Panc1 (cell line): ENCODE measurements around the gene GNG3. TPM values are rescaled to one million over a fixed set of nuclear protein-coding genes. Genes with fewer than 3 reads are reported as not detected.
"Not testable (repeated sequence)": the region's sequence is repeated elsewhere in the genome, so short reads cannot be mapped to it uniquely, and the experiment has no call there.

Experiments used
- ATAC-seq: fragments of 200-7000 bp; cut with Tn5 transposase; 2 replicates; pipeline ENCODE4 v1.9.1; 2020; ENCODE audit warnings: mild to moderate bottlenecking, moderate library complexity
- BruUV-seq: library from RNA; stranded (reverse); fragments of 400-500 nt; replicated peaks from 2 replicates; lab custom pipeline; 2021; lab: Mats Ljungman, UMichigan
- CTCF ChIA-PET: fragments of 300-600 bp; sonication (Branson Sonifier 250); formaldehyde crosslinking; loops from one replicate; lab custom pipeline; 2022; ENCODE audit warnings: antibody characterized with exemption; lab: Charles Lee
- POLR2A ChIA-PET: fragments of 300-600 bp; sonication (Branson Sonifier 250); formaldehyde crosslinking; loops from one replicate; lab custom pipeline; 2022; ENCODE audit warnings: antibody characterized with exemption; lab: Charles Lee
- DNase-seq: peaks from one replicate; pipeline ENCODE4 v3.0.0-alpha.2; 2010; ENCODE audit warnings: low read depth, low spot score
- H3K27ac ChIP-seq: 2 replicates; pipeline ENCODE4 v1.5.1; 2011; ENCODE audit warnings: mild to moderate bottlenecking, low read length, inconsistent platforms
- H3K27me3 ChIP-seq: fragments of 200-500 bp; sonication (Bioruptor generic); 2 replicates; pipeline ENCODE4 v1.6.0; 2014; ENCODE audit warnings: low read length, inconsistent platforms; ENCODE audit not compliant: control insufficient read depth, insufficient read depth
- H3K36me3 ChIP-seq: fragments of 200-500 bp; sonication (Bioruptor generic); 2 replicates; pipeline ENCODE4 v1.5.1; 2014; ENCODE audit warnings: inconsistent platforms, mild to moderate bottlenecking, low read length, moderate library complexity; ENCODE audit not compliant: control insufficient read depth, insufficient read depth
- H3K4me1 ChIP-seq: 2 replicates; pipeline ENCODE4 v1.5.1; 2011; ENCODE audit warnings: inconsistent platforms, mild to moderate bottlenecking, low read length, moderate library complexity; ENCODE audit not compliant: control insufficient read depth, insufficient read depth
- H3K4me3 ChIP-seq, 2 experiments: 2 replicates each; pipeline ENCODE4 v1.5.1; 2011 to 2012; ENCODE audit warnings: low read depth in 2 of 2, low read length in 2 of 2, mild to moderate bottlenecking in 2 of 2, inconsistent platforms in 1 of 2, moderate library complexity in 1 of 2
- H3K9me3 ChIP-seq: fragments of 200-500 bp; sonication (Bioruptor generic); 2 replicates; pipeline ENCODE4 v1.5.1; 2014; ENCODE audit warnings: low read depth, mild to moderate bottlenecking, inconsistent platforms, low read length, moderate library complexity; ENCODE audit not compliant: control insufficient read depth, insufficient read depth
- CTCF ChIP-seq: fragments of 450-650 bp; IDR thresholded peaks from 2 replicates; pipeline ENCODE4 v1.5.1; 2017; ENCODE audit warnings: mild to moderate bottlenecking
- POLR2AphosphoS5 ChIP-seq: IDR thresholded peaks from 2 replicates; pipeline ENCODE4 v1.6.1; 2012; ENCODE audit warnings: mild to moderate bottlenecking, low read depth, low read length, moderate library complexity
- REST ChIP-seq, 2 experiments: IDR thresholded peaks; 2 replicates each; pipeline ENCODE4 v1.6.1; 2011 to 2012; ENCODE audit warnings: low read depth in 2 of 2, control low read depth in 1 of 2, low read length in 1 of 2, mild to moderate bottlenecking in 1 of 2, moderate library complexity in 1 of 2; ENCODE audit not compliant: insufficient read depth in 1 of 2
- SIN3A ChIP-seq: IDR thresholded peaks from 2 replicates; pipeline ENCODE4 v1.6.1; 2012; ENCODE audit warnings: low read depth, mild to moderate bottlenecking, low read length, moderate library complexity, borderline replicate concordance; ENCODE audit not compliant: insufficient read depth
- TCF7L2 ChIP-seq: IDR thresholded peaks from 2 replicates; pipeline ENCODE4 v1.6.1; 2011; ENCODE audit warnings: mild to moderate bottlenecking, low read depth, low read length, inconsistent platforms
- in situ Hi-C: cut with HindIII; loops from 2 replicates; pipeline ENCODE4 v1.10.0; 2016; ENCODE audit warnings: low sequenced_read_pairs, low pct_unique_long_range_greater_than_20kb
- intact Hi-C: fragments of 100-400 bp; cut with micrococcal nuclease; formaldehyde crosslinking; loops from one replicate; pipeline ENCODE4 v1.10.0; 2022; ENCODE audit not compliant: unreplicated experiment
- total RNA-seq: library from RNA; stranded (reverse); gene quantifications from one replicate; pipeline ENCODE4 v1.2.1, GENCODE V29; 2021; ENCODE audit not compliant: unreplicated experiment

GNG3 gene
- total RNA-seq, 1 experiment from 2014 or later = not detected

GRCh38 chr11:62747475-62748160 lies 40.1 kb downstream of the GNG3 start:
- intact Hi-C loops = no loop called here
- Histone ChIP-seq H3K9me3 (no peaks in the 10 kb centered on the region), H3K4me1 (no peaks in the 10 kb centered on the region; the same call in 1 of the 2 replicates), H3K4me3 (no peak overlapping the region), H3K27ac (no peak overlapping the region), H3K36me3 (no peaks in the 10 kb centered on the region), H3K27me3 (no peaks in the 10 kb centered on the region)
- ChIA-PET CTCF (interaction anchor here (0.6 kb wide), 1 partner anchor 21 kb away, joined by 4 read pairs; no protein-coding TSS in a partner anchor), POLR2A (interaction anchor here (0.7 kb wide), 1 partner anchor 79 kb away, joined by 3 read pairs; no protein-coding TSS in a partner anchor)
- BruUV-seq = no TSS peak
- DNase-seq (no peak), ATAC-seq (no peak)
- in situ Hi-C loops = no loop called here
- TF ChIP-seq CTCF (no peak), REST (IDR thresholded peaks at IDR 0.05; ENCODE audit: insufficient read depth in 1 of 2, low read depth in 2 of 2, low read length in 1 of 2) (no peak), TCF7L2 (no peak), POLR2AphosphoS5 (no peak), SIN3A (no peak)

GRCh38 chr11:62749931-62750330 lies 42.5 kb downstream of the GNG3 start:
- intact Hi-C loops = loop anchor here (5.0 kb wide), 1 partner anchor 422 kb away; no protein-coding TSS in a partner anchor
- POLR2A ChIA-PET = interaction anchor here (0.6 to 0.7 kb wide), 2 partner anchors 90 to 326 kb away, joined by 3 to 14 read pairs; no protein-coding TSS in a partner anchor
- DNase-seq, BruUV-seq, H3K36me3 ChIP-seq, H3K4me3 ChIP-seq, H3K27ac ChIP-seq, ATAC-seq, H3K9me3 ChIP-seq, H3K4me1 ChIP-seq, CTCF ChIA-PET, in situ Hi-C loops, H3K27me3 ChIP-seq: not testable (repeated sequence)

GRCh38 chr11:62752177-62752785 lies 44.8 kb downstream of the GNG3 start:
- ATAC-seq = no peak

More at GRCh38 chr11:62752177-62752785, 44.8 kb downstream of the GNG3 start:
- ChIA-PET POLR2A (no interaction called here), CTCF (no interaction called here)
- Histone ChIP-seq H3K27me3 (no peaks in the 10 kb centered on the region), H3K9me3 (no peaks in the 10 kb centered on the region), H3K4me1 (peaks cover 8% of the 10 kb centered on the region), H3K4me3 (no peak overlapping the region), H3K27ac (no peak overlapping the region), H3K36me3 (no peaks in the 10 kb centered on the region)
- intact Hi-C loops (loop anchor here (5.0 kb wide), 1 partner anchor 420 kb away; no protein-coding TSS in a partner anchor), in situ Hi-C loops (no loop called here)
- no peak for DNase-seq
- no peak for TF ChIP-seq SIN3A
- TF ChIP-seq CTCF = no peak
- no peak for TF ChIP-seq POLR2AphosphoS5
- no peak for TF ChIP-seq TCF7L2
- TF ChIP-seq REST (IDR thresholded peaks at IDR 0.05; ENCODE audit: insufficient read depth in 1 of 2, low read depth in 2 of 2, low read length in 1 of 2) = no peak
- BruUV-seq = no TSS peak
